Left cardiac atrium (tissue), 4 donors: Measurements from ENCODE around the gene SEPTIN8. TPM values are rescaled to one million over a fixed set of nuclear protein-coding genes. Genes with fewer than 3 reads are reported as not detected.
A peak's percentile ranks its signal among the peaks of the same experiment; 100 is the strongest.

ENCODE experiments used
- ATAC-seq, 2 donors: fragments of 200-7000 bp; cut with Tn5 transposase; one replicate each; pipeline ENCODE4 v1.9.1; 2020; ENCODE audit warnings: mild to moderate bottlenecking in 2 of 2, moderate library complexity in 2 of 2
- DNase-seq: peaks from one replicate; pipeline ENCODE4 v3.0.0-alpha.2; 2020
- intact Hi-C, 2 donors: fragments of 100-400 bp; cut with DNase I; formaldehyde crosslinking; loops; one replicate each; pipeline versions ENCODE4 v1.14.1 to v1.15.1; 2022 to 2023
- total RNA-seq, 2 donors: library from RNA; stranded (reverse); fragmentation: NEBNext Ultra II Directional; extraction: Animal tissue kit (Norgen Biotek cat#: 25700); gene quantifications; one replicate each; pipeline ENCODE4 v1.2.1, GENCODE V29; 2021
- donor health status: DM: no; HTN: yes; CAD: no.
- donor health status: DM: no; HTN: yes; CAD: no; lungs with severe emphysema.
- donor health status: DM: yes; HTN: yes; CAD: no.
- donor health status: Dilated cardiomyopathy.

SEPTIN8 gene
- total RNA-seq, 2 donors from 2014 or later = 29.4 to 31.3 TPM

- DNase-seq (no peak), ATAC-seq (no peak)
- intact Hi-C loops = no loop called here
Observed at GRCh38 chr5:132742626-132743025, 34.4 kb downstream of the SEPTIN8 start.

- DNase-seq (no peak), ATAC-seq (no peak)
- intact Hi-C loops = no loop called here
Observed at GRCh38 chr5:132742158-132742557, 34.9 kb downstream of the SEPTIN8 start.

- DNase-seq (no peak), ATAC-seq (no peak)
- intact Hi-C loops = no loop called here
Observed at GRCh38 chr5:132739232-132739631, 37.8 kb downstream of the SEPTIN8 start.

- intact Hi-C loops = no loop called here
Observed at GRCh38 chr5:132737982-132738681, 38.9 kb downstream of the SEPTIN8 start.

GRCh38 chr5:132736853-132737833 lies 39.9 kb downstream of the SEPTIN8 start, which contains the start of gene KIF3A:
Gene KIF3A, minus strand, starts transcription at chr5:132737546. Its CDS starts 127 bp downstream, at chr5:132737419.
- peak; percentile 100 for ATAC-seq
- intact Hi-C loops = no loop called here

More at GRCh38 chr5:132737982-132738681, 38.9 kb downstream of the SEPTIN8 start:
- ATAC-seq (no peak), DNase-seq (no peak)

GRCh38 chr5:132734687-132735086 lies 42.4 kb downstream of the SEPTIN8 start:
- intact Hi-C loops = no loop called here
- DNase-seq = no peak
- ATAC-seq = no peak

More at GRCh38 chr5:132736853-132737833, 39.9 kb downstream of the SEPTIN8 start, which contains the start of gene KIF3A:
- DNase-seq = peak; percentile 99

GRCh38 chr5:132733499-132734148 lies 43.4 kb downstream of the SEPTIN8 start:
- DNase-seq (no peak), ATAC-seq (no peak)
- intact Hi-C loops = no loop called here

GRCh38 chr5:132729896-132730295 lies 47.1 kb downstream of the SEPTIN8 start:
- ATAC-seq = no peak
- intact Hi-C loops = no loop called here

GRCh38 chr5:132725745-132726144 lies 51.3 kb downstream of the SEPTIN8 start:
- ATAC-seq = no peak
- intact Hi-C loops = no loop called here

More at GRCh38 chr5:132729896-132730295, 47.1 kb downstream of the SEPTIN8 start:
- no peak for DNase-seq

GRCh38 chr5:132718544-132719312 lies 58.3 kb downstream of the SEPTIN8 start:
- DNase-seq (no peak), ATAC-seq (no peak)

More at GRCh38 chr5:132725745-132726144, 51.3 kb downstream of the SEPTIN8 start:
- no peak for DNase-seq

GRCh38 chr5:132714456-132715307 lies 62.4 kb downstream of the SEPTIN8 start:
- intact Hi-C loops = no loop called here
- no peak for ATAC-seq

More at GRCh38 chr5:132718544-132719312, 58.3 kb downstream of the SEPTIN8 start:
- intact Hi-C loops = no loop called here

GRCh38 chr5:132708645-132709044 lies 68.4 kb downstream of the SEPTIN8 start:
- no peak for ATAC-seq
- intact Hi-C loops = no loop called here
- DNase-seq = no peak

More at GRCh38 chr5:132714456-132715307, 62.4 kb downstream of the SEPTIN8 start:
- no peak for DNase-seq

- DNase-seq (no peak), ATAC-seq (no peak)
- intact Hi-C loops = no loop called here
Observed at GRCh38 chr5:132704875-132705274, 72.2 kb downstream of the SEPTIN8 start.

Other genes starting within 250 kb of the SEPTIN8 start
- gene IL5, start 233.7 kb downstream of the SEPTIN8 start, total RNA-seq = not detected
- 10 to 100 TPM; 26.7 to 30.2 TPM for gene RAD50, start 220.3 kb downstream of the SEPTIN8 start, total RNA-seq
- gene IL13, start 119.1 kb downstream of the SEPTIN8 start, total RNA-seq = not detected
- gene IL4, start 103.2 kb downstream of the SEPTIN8 start, total RNA-seq = not detected
- 1 to 10 TPM; 6.4 to 8.0 TPM for gene KIF3A, start 39.7 kb downstream of the SEPTIN8 start, total RNA-seq
- not detected for gene CCNI2, start 29.8 kb downstream of the SEPTIN8 start, total RNA-seq
- under 1 TPM in 1 of 2 donors, not detected in 1; 0.06 TPM for gene SOWAHA, start 36.1 kb upstream of the SEPTIN8 start, total RNA-seq
- gene SHROOM1, start 53.4 kb upstream of the SEPTIN8 start, total RNA-seq = 1 to 10 TPM; 6.1 to 7.2 TPM
- under 1 TPM in 1 of 2 donors, not detected in 1; 0.65 TPM for gene GDF9, start 89.2 kb upstream of the SEPTIN8 start, total RNA-seq
- gene UQCRQ, start 89.4 kb upstream of the SEPTIN8 start, total RNA-seq = 1,000 to 10,000 TPM; 1,029 to 1,106 TPM
- gene LEAP2, start 96.4 kb upstream of the SEPTIN8 start, total RNA-seq = 1 to 10 TPM; 1.1 to 1.3 TPM
- 10 to 100 TPM; 33.3 to 58.1 TPM for gene AFF4, start 186.4 kb upstream of the SEPTIN8 start, total RNA-seq
- 10 to 100 TPM; 14.9 to 19.2 TPM for gene ZCCHC10, start 249.3 kb upstream of the SEPTIN8 start, total RNA-seq